NB4 (cell line): ENCODE measurements around the gene RBM42.

Source experiments
- CTCF ChIP-seq: IDR thresholded peaks from one replicate; pipeline ENCODE4 v1.5.1; 2012; ENCODE audit warnings: low read depth, low read length
- MYC ChIP-seq: IDR thresholded peaks from 2 replicates; pipeline ENCODE4 v1.6.1; 2011; ENCODE audit warnings: low read depth, low read length

DNA sequence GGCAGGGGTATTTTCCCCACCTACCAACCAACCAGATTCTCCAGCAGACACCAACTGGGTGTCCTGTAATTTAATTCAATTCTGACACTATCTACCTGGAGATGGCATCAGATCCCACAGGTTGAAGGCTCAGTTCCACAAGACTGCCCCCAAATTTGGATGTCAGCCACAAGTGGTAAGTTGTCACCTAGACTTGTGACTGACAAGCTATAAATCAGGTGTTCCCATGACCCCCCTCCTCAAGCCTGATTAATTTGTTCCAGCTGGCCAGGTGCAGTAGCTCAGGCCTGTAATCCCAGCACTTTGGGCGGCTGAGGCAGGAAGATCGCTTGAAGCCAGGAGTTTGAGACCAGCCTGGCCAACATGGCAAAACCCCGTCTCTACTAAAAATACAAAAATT lies 26.9 kb upstream of the RBM42 start:
- no peak for TF ChIP-seq CTCF
- no peak for TF ChIP-seq MYC
